Glutamatergic neuron (in vitro differentiated cells): ENCODE data around the gene ZNF772. TPM values are rescaled to one million over a fixed set of nuclear protein-coding genes. Genes with fewer than 3 reads are reported as not detected.

Experiments
- DNase-seq: peaks from one replicate; pipeline ENCODE4 v3.0.0; 2022
- H3K27ac Mint-ChIP-seq: one replicate; pipeline ENCODE4 v1.8.0; 2020; ENCODE audit warnings: mild to moderate bottlenecking, mixed read lengths, inconsistent platforms; ENCODE audit not compliant: unreplicated experiment
- H3K27me3 Mint-ChIP-seq: one replicate; pipeline ENCODE4 v1.8.0; 2020; ENCODE audit warnings: mild to moderate bottlenecking, moderate library complexity, mixed read lengths, inconsistent platforms; ENCODE audit not compliant: unreplicated experiment
- H3K36me3 Mint-ChIP-seq: one replicate; pipeline ENCODE4 v1.8.0; 2020; ENCODE audit warnings: mild to moderate bottlenecking, mixed read lengths, inconsistent platforms; ENCODE audit not compliant: unreplicated experiment
- H3K4me1 Mint-ChIP-seq: one replicate; pipeline ENCODE4 v1.8.0; 2020; ENCODE audit warnings: mild to moderate bottlenecking, low read depth, mixed read lengths, inconsistent platforms; ENCODE audit not compliant: unreplicated experiment
- H3K4me3 Mint-ChIP-seq: one replicate; pipeline ENCODE4 v1.8.0; 2020; ENCODE audit warnings: mild to moderate bottlenecking, mixed read lengths, inconsistent platforms; ENCODE audit not compliant: unreplicated experiment
- H3K9me3 Mint-ChIP-seq: one replicate; pipeline ENCODE4 v1.8.0; 2020; ENCODE audit warnings: mild to moderate bottlenecking, moderate library complexity, mixed read lengths, inconsistent platforms; ENCODE audit not compliant: unreplicated experiment
- total RNA-seq: library from RNA; stranded (reverse); fragmentation: NEBNext Ultra II Directional; extraction: Animal tissue kit (Norgen Biotek cat#: 25700); gene quantifications from one replicate; pipeline ENCODE4 v1.2.1, GENCODE V29; 2021; ENCODE audit not compliant: unreplicated experiment
- TF ChIP-seq, protein P1 (sequence below): fragments of 200-600 bp; sonication (generic); IDR thresholded peaks from one replicate; pipeline ENCODE4 v1.5.0; 2021; ENCODE audit not compliant: partially characterized antibody, unreplicated experiment

ZNF772 gene
- total RNA-seq, 1 donor from 2014 or later, result 33.2 TPM

DNA sequence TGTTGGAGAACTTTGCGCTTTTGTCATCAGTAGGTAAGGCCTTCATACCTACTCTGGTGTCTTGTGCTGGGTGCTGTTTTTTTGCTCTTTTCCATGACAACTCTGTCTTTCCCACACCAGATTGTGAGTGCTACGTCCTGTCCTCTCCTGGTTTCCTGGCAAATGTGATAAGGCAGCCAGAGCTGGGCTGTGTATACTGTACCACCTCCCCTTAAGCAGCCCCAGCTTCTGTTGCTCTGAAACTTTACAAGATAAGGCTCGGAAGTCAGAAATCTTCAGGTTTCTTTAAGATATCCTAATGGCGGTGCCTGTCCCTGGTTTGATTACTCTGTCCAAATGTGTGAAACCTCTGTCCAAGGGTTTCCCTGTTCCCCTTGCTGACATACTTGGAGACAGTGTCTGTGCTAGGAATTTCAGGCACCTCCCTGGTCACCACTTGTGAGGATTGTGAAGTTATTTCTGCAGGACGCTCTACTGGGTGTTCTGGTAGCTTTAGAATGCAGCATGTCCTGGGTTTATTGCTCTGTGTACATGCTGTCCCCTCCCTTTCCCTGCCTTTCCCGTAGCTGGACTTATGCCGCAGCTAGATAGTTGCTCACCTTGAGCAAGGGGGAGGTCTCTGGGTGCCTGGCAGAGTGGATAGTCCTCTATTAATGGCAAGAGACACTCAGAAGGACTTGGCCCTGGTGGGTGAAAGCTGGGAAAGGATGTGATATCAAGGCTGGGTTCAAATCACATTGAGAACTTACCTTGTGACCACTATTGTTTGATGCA lies 35.2 kb downstream of the ZNF772 start:
- TF ChIP-seq, protein P1, sequence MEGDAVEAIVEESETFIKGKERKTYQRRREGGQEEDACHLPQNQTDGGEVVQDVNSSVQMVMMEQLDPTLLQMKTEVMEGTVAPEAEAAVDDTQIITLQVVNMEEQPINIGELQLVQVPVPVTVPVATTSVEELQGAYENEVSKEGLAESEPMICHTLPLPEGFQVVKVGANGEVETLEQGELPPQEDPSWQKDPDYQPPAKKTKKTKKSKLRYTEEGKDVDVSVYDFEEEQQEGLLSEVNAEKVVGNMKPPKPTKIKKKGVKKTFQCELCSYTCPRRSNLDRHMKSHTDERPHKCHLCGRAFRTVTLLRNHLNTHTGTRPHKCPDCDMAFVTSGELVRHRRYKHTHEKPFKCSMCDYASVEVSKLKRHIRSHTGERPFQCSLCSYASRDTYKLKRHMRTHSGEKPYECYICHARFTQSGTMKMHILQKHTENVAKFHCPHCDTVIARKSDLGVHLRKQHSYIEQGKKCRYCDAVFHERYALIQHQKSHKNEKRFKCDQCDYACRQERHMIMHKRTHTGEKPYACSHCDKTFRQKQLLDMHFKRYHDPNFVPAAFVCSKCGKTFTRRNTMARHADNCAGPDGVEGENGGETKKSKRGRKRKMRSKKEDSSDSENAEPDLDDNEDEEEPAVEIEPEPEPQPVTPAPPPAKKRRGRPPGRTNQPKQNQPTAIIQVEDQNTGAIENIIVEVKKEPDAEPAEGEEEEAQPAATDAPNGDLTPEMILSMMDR, result no peak
- Mint-ChIP-seq H3K4me1 (peaks cover 2% of the 10 kb centered on the region), H3K9me3 (peaks cover 5% of the 10 kb centered on the region), H3K36me3 (peaks cover 16% of the 10 kb centered on the region), H3K4me3 (no peak overlapping the region), H3K27me3 (peaks cover 6% of the 10 kb centered on the region), H3K27ac (no peak overlapping the region)
- no peak for DNase-seq

DNA sequence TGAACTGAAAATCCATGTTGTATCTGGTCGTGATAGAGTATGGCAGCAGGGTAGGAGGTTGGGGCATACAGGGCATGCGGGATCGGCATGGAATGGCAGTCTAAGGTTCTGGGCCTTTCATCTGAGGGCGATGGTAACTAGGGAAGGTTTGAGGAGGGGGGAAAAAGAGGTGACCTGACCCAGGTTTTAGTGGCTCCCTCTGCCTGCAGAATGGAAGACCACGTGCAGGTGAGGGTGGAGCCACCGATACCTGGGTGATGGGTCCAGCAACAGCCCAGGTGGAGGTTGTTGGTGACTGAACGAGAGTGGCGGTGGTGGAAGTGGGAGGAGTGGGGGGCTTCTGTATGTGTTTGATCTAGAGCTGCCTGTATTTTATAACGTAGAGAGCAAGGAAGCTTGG lies 38.4 kb downstream of the ZNF772 start:
- TF ChIP-seq, protein P1, result no peak
- Mint-ChIP-seq H3K27ac (peak overlapping the region; percentile 3), H3K9me3 (peaks cover 15% of the 10 kb centered on the region), H3K27me3 (peaks cover 11% of the 10 kb centered on the region), H3K36me3 (peaks cover 18% of the 10 kb centered on the region), H3K4me1 (peaks cover 12% of the 10 kb centered on the region), H3K4me3 (no peak overlapping the region)
- DNase-seq, result no peak

DNA sequence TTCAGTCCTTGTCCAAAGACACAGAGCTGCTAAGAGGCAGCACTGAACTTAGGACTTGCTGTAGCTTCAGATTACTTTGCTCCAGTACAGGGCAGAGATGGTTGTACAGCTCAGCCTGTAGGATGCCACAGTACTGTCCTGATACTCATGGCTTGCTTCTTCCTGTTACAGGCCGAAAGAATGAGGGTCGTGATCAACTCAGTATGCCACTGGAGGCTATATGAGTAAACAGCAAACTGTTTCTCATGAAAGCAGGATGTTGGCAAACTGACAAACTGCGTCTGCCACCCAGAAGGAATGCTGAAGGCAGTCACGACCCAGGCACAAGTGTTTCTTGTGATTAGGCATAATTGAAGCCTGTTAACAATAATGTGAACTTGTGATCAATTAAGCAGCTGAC lies 39.4 kb downstream of the ZNF772 start:
- DNase-seq, result no peak
- peaks cover 11% of the 10 kb centered on the region for H3K27me3 Mint-ChIP-seq
- TF ChIP-seq, protein P1, result no peak
- no peak overlapping the region for H3K27ac Mint-ChIP-seq
- H3K9me3 Mint-ChIP-seq, result peaks cover 15% of the 10 kb centered on the region
- no peak overlapping the region for H3K4me3 Mint-ChIP-seq
- peaks cover 20% of the 10 kb centered on the region for H3K36me3 Mint-ChIP-seq
- peaks cover 12% of the 10 kb centered on the region for H3K4me1 Mint-ChIP-seq

GRCh38 chr19:57436417-57436816 lies 40.9 kb downstream of the ZNF772 start:
- Mint-ChIP-seq H3K27me3 (peaks cover 11% of the 10 kb centered on the region), H3K36me3 (peaks cover 20% of the 10 kb centered on the region), H3K4me3 (peak overlapping the region; percentile 92), H3K27ac (peak overlapping the region; percentile 94), H3K4me1 (peaks cover 12% of the 10 kb centered on the region), H3K9me3 (peaks cover 15% of the 10 kb centered on the region)
- DNase-seq, result no peak
- TF ChIP-seq, protein P1, result no peak
